ENCODE results near the gene TBL1Y. TPM values are rescaled to one million over a fixed set of nuclear protein-coding genes. Genes with fewer than 3 reads are reported as not detected.

TBL1Y gene
- polyA plus RNA-seq, 1 donor from 2014 or later, result not detected

DNA sequence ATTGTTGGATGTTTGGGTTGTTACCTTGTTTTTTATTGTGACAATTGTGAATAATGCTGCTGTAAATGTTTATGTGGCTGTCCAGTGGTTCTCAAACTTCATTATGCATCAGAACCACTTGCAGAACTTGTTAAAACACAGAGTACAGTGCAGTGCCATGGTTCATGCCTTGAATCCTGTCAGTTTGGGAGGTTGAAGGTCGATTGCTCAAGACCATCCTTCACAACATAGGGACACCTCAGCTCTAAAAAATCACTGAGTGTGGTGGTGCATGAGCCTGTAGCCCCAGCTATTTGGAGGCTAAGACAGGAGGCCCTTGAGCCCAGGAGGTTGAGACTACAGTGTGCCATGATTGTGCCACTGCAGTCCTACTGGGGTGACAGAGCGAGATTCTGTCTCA is 25.0 kb downstream of the TBL1Y start:
- Histone ChIP-seq H3F3A (ENCODE audit: insufficient read depth, low read length, poor library complexity, severe bottlenecking) (no peaks in the 10 kb centered on the region), H3K36me3 (ENCODE audit: insufficient read depth, low read length) (no peaks in the 10 kb centered on the region), H3K27ac (ENCODE audit: low read length) (no peak overlapping the region), H3K4me3 (ENCODE audit: low read length) (no peak overlapping the region), H3K4me2 (ENCODE audit: low read length) (no peak overlapping the region), H2AFZ (ENCODE audit: low read depth, low read length) (no peak overlapping the region), H3K9me2 (ENCODE audit: insufficient read depth, low read length) (no peaks in the 10 kb centered on the region), H3K9me3 (ENCODE audit: low read length) (no peaks in the 10 kb centered on the region), H3K79me2 (replicated peaks; ENCODE audit: insufficient read depth, low read length) (no peaks in the 10 kb centered on the region), H3K9ac (ENCODE audit: low read length) (no peak overlapping the region), H3K27me3 (ENCODE audit: insufficient read depth, low read depth, low read length) (no peaks in the 10 kb centered on the region), H4K20me1 (ENCODE audit: insufficient read depth) (no peaks in the 10 kb centered on the region)
- no peak for TF ChIP-seq MXI1 (conservative IDR thresholded peaks at IDR 0.05; ENCODE audit: poor library complexity, severe bottlenecking)
- no peak for TF ChIP-seq POLR2AphosphoS5 (IDR thresholded peaks at IDR 0.05)
- TF ChIP-seq SMC3 (conservative IDR thresholded peaks at IDR 0.05; ENCODE audit: poor library complexity), result no peak
- TF ChIP-seq, protein P1, sequence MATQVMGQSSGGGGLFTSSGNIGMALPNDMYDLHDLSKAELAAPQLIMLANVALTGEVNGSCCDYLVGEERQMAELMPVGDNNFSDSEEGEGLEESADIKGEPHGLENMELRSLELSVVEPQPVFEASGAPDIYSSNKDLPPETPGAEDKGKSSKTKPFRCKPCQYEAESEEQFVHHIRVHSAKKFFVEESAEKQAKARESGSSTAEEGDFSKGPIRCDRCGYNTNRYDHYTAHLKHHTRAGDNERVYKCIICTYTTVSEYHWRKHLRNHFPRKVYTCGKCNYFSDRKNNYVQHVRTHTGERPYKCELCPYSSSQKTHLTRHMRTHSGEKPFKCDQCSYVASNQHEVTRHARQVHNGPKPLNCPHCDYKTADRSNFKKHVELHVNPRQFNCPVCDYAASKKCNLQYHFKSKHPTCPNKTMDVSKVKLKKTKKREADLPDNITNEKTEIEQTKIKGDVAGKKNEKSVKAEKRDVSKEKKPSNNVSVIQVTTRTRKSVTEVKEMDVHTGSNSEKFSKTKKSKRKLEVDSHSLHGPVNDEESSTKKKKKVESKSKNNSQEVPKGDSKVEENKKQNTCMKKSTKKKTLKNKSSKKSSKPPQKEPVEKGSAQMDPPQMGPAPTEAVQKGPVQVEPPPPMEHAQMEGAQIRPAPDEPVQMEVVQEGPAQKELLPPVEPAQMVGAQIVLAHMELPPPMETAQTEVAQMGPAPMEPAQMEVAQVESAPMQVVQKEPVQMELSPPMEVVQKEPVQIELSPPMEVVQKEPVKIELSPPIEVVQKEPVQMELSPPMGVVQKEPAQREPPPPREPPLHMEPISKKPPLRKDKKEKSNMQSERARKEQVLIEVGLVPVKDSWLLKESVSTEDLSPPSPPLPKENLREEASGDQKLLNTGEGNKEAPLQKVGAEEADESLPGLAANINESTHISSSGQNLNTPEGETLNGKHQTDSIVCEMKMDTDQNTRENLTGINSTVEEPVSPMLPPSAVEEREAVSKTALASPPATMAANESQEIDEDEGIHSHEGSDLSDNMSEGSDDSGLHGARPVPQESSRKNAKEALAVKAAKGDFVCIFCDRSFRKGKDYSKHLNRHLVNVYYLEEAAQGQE (IDR thresholded peaks at IDR 0.05; ENCODE audit: borderline replicate concordance), result no peak
- no peak for TF ChIP-seq RAD21 (conservative IDR thresholded peaks at IDR 0.05)
- TF ChIP-seq EP300 (conservative IDR thresholded peaks at IDR 0.05; ENCODE audit: poor library complexity, severe bottlenecking), result no peak
- no peak for TF ChIP-seq TAF1 (IDR thresholded peaks at IDR 0.05; ENCODE audit: low read depth)
- TF ChIP-seq EZH2 (IDR thresholded peaks at IDR 0.05; ENCODE audit: borderline replicate concordance, insufficient read depth, low read length, poor library complexity, severe bottlenecking), result no peak
- TF ChIP-seq, protein P2, sequence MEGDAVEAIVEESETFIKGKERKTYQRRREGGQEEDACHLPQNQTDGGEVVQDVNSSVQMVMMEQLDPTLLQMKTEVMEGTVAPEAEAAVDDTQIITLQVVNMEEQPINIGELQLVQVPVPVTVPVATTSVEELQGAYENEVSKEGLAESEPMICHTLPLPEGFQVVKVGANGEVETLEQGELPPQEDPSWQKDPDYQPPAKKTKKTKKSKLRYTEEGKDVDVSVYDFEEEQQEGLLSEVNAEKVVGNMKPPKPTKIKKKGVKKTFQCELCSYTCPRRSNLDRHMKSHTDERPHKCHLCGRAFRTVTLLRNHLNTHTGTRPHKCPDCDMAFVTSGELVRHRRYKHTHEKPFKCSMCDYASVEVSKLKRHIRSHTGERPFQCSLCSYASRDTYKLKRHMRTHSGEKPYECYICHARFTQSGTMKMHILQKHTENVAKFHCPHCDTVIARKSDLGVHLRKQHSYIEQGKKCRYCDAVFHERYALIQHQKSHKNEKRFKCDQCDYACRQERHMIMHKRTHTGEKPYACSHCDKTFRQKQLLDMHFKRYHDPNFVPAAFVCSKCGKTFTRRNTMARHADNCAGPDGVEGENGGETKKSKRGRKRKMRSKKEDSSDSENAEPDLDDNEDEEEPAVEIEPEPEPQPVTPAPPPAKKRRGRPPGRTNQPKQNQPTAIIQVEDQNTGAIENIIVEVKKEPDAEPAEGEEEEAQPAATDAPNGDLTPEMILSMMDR (IDR thresholded peaks at IDR 0.05; ENCODE audit: poor library complexity, severe bottlenecking), result no peak

DNA sequence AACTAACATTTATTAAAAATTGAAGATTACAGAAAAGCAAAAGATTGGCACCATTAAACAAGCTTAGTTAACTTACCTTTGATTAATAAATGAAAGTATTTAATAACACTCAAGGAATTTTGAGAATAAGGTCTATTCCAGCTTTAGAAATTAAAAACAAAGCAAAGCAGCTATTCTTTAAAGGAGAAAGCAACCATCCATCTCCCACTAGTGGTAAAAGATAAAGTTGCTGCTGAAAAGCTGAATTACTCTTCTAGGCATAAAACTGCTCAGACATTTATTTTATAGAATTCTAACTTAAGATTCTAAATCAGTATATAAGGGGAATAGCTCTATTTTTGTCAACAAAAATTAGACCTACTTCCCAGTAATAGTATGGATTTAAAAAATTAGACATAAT is 37.2 kb downstream of the TBL1Y start:
- Histone ChIP-seq H4K20me1 (ENCODE audit: insufficient read depth) (no peaks in the 10 kb centered on the region), H3K27me3 (ENCODE audit: insufficient read depth, low read depth, low read length) (no peaks in the 10 kb centered on the region), H3K4me2 (ENCODE audit: low read length) (no peak overlapping the region), H3K27ac (ENCODE audit: low read length) (no peak overlapping the region), H3F3A (ENCODE audit: insufficient read depth, low read length, poor library complexity, severe bottlenecking) (no peaks in the 10 kb centered on the region), H3K9me3 (ENCODE audit: low read length) (no peaks in the 10 kb centered on the region), H2AFZ (ENCODE audit: low read depth, low read length) (no peak overlapping the region), H3K4me3 (ENCODE audit: low read length) (no peak overlapping the region), H3K9ac (ENCODE audit: low read length) (no peak overlapping the region), H3K36me3 (ENCODE audit: insufficient read depth, low read length) (no peaks in the 10 kb centered on the region), H3K79me2 (replicated peaks; ENCODE audit: insufficient read depth, low read length) (no peaks in the 10 kb centered on the region), H3K9me2 (ENCODE audit: insufficient read depth, low read length) (no peaks in the 10 kb centered on the region)
- TF ChIP-seq, protein P2 (IDR thresholded peaks at IDR 0.05; ENCODE audit: poor library complexity, severe bottlenecking), result peak; percentile 63
- TF ChIP-seq SMC3 (conservative IDR thresholded peaks at IDR 0.05; ENCODE audit: poor library complexity) (peak; percentile 59), EP300 (conservative IDR thresholded peaks at IDR 0.05; ENCODE audit: poor library complexity, severe bottlenecking) (no peak), RAD21 (conservative IDR thresholded peaks at IDR 0.05) (peak; percentile 67)

Measured in neural cell (in vitro differentiated cells).